RWPE2 (cell line): Measurements from ENCODE around the gene PYHIN1.
A peak's percentile ranks its signal among the peaks of the same experiment; 100 is the strongest.

Experiments
- ATAC-seq: fragments of 200-7000 bp; cut with Tn5 transposase; 3 replicates; pipeline ENCODE4 v1.9.1; 2021; ENCODE audit warnings: low read depth
- DNase-seq: peaks from one replicate; pipeline ENCODE4 v3.0.0-alpha.2; 2020; ENCODE audit warnings: low spot score
- H3K27ac ChIP-seq: fragments of 450-650 bp; 2 replicates; pipeline ENCODE4 v1.5.1; 2017; ENCODE audit warnings: mild to moderate bottlenecking; ENCODE audit not compliant: poor library complexity, severe bottlenecking
- H3K27me3 ChIP-seq: fragments of 250-450 bp; sonication (Bioruptor Pico); 2 replicates; pipeline ENCODE4 v1.5.1; 2021; ENCODE audit warnings: mild to moderate bottlenecking, moderate library complexity; ENCODE audit not compliant: insufficient read depth, poor library complexity, severe bottlenecking
- H3K36me3 ChIP-seq: fragments of 250-450 bp; sonication (Bioruptor Pico); 2 replicates; pipeline ENCODE4 v1.5.1; 2020; ENCODE audit warnings: low read depth, mild to moderate bottlenecking, moderate library complexity
- H3K4me1 ChIP-seq: fragments of 250-450 bp; sonication (Bioruptor Pico); 2 replicates; pipeline ENCODE4 v1.5.1; 2021; ENCODE audit warnings: mild to moderate bottlenecking, moderate library complexity; ENCODE audit not compliant: insufficient read depth, poor library complexity, severe bottlenecking
- H3K4me3 ChIP-seq: fragments of 250-450 bp; sonication (Bioruptor Pico); 2 replicates; pipeline ENCODE4 v1.5.1; 2021; ENCODE audit warnings: mild to moderate bottlenecking, moderate library complexity; ENCODE audit not compliant: severe bottlenecking
- H3K9me3 ChIP-seq: fragments of 250-450 bp; sonication (Bioruptor Pico); 2 replicates; pipeline ENCODE4 v1.5.1; 2021; ENCODE audit warnings: mild to moderate bottlenecking, moderate library complexity; ENCODE audit not compliant: severe bottlenecking
- TF ChIP-seq, protein P1 (sequence below): fragments of 450-650 bp; IDR thresholded peaks from one replicate; pipeline ENCODE4 v1.5.1; 2017; ENCODE audit warnings: mild to moderate bottlenecking, moderate library complexity; ENCODE audit not compliant: poor library complexity, severe bottlenecking

The PYHIN1 gene

DNA sequence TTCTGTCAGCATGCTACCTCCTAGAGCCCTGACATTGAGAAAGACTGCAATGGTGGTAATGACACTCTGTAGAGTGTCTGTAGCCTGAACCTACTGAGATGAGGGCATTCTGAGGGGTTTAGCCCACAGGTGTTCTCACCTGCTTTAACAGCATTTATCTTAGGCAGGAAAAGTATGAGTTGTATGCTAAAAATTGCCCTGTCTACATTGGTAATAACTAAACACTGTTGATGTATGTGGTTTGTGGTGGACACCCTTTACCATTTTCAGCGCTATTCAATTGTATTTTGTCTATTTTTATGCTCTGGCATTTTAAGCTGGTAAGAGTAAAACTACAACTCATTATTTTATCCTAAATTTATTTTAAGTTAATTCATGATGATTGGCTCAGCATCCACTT, 10.0 kb downstream of the PYHIN1 start:
- ATAC-seq: no peak
- DNase-seq: no peak
- no peak overlapping the region for H3K4me3 ChIP-seq
- no peaks in the 10 kb centered on the region for H3K9me3 ChIP-seq
- no peaks in the 10 kb centered on the region for H3K27me3 ChIP-seq
- peaks cover 8% of the 10 kb centered on the region for H3K4me1 ChIP-seq
- TF ChIP-seq, protein P1, sequence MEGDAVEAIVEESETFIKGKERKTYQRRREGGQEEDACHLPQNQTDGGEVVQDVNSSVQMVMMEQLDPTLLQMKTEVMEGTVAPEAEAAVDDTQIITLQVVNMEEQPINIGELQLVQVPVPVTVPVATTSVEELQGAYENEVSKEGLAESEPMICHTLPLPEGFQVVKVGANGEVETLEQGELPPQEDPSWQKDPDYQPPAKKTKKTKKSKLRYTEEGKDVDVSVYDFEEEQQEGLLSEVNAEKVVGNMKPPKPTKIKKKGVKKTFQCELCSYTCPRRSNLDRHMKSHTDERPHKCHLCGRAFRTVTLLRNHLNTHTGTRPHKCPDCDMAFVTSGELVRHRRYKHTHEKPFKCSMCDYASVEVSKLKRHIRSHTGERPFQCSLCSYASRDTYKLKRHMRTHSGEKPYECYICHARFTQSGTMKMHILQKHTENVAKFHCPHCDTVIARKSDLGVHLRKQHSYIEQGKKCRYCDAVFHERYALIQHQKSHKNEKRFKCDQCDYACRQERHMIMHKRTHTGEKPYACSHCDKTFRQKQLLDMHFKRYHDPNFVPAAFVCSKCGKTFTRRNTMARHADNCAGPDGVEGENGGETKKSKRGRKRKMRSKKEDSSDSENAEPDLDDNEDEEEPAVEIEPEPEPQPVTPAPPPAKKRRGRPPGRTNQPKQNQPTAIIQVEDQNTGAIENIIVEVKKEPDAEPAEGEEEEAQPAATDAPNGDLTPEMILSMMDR: no peak
- no peaks in the 10 kb centered on the region for H3K36me3 ChIP-seq
- H3K27ac ChIP-seq: no peak overlapping the region

DNA sequence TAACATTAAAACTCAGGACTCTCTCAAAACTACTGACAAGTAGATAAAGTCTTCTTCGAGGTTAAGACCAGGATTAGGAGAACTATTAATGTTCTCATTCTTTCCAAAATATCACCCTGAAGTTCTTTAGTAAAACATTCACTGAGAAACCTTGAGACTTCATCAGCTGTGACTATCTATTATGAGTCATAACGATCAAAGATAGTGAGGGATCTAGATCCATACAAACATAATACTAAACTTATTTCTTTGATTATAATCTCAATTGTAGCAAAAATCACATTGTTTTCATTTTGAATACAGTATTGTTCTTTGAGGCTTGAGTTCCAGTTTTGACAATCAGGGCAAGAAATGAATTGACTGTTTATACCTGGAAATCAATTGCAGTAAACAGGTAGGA, 11.1 kb downstream of the PYHIN1 start:
- no peak overlapping the region for H3K4me3 ChIP-seq
- ATAC-seq (no peak), DNase-seq (no peak)
- TF ChIP-seq, protein P1: no peak
- no peaks in the 10 kb centered on the region for H3K36me3 ChIP-seq
- no peaks in the 10 kb centered on the region for H3K27me3 ChIP-seq
- no peak overlapping the region for H3K27ac ChIP-seq
- no peaks in the 10 kb centered on the region for H3K9me3 ChIP-seq
- peaks cover 8% of the 10 kb centered on the region for H3K4me1 ChIP-seq

DNA sequence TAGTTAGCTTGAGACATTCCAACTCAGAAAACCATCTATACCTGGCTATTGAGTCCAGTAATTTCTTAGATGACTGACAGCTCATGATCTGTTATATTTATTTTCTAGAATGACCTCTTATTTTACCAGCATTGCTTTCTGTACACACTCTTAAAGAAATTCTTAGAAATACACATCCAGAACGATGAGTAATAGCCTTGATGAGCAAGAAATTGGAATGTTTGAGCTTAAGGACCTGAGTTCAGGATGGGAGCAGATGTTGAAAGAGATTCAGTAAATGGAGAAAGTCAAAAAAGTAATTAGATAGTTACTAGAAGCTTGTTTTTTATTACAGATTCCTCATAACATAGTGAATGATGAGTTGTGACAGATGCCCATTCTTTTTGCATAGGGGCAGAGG, 11.7 kb downstream of the PYHIN1 start:
- TF ChIP-seq, protein P1: no peak
- ATAC-seq (peak; percentile 85), DNase-seq (no peak)
- Histone ChIP-seq H3K27me3 (no peaks in the 10 kb centered on the region), H3K4me3 (no peak overlapping the region), H3K36me3 (no peaks in the 10 kb centered on the region), H3K4me1 (peaks cover 8% of the 10 kb centered on the region), H3K27ac (no peak overlapping the region), H3K9me3 (no peaks in the 10 kb centered on the region)

DNA sequence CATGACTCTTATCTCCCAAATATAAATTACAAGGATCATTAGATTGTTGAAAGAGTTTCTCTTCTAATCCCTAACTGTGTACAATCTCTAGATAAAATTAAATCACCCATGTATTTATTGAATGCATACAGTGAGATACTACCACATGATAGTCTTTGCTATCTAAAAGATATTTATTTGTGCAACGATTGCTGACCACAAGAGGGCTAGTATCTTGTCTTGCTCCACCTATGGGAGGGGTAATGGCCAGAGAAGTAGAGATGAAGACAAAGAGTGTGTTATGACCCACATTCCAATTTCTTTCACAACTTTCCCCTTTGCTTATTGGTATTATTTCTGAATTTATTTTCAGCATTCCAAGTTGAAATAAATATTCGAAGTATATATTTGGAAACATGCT, 13.7 kb downstream of the PYHIN1 start:
- DNase-seq (no peak), ATAC-seq (peak; percentile 29; the same call in 1 of the 3 replicates)
- Histone ChIP-seq H3K4me3 (no peak overlapping the region), H3K9me3 (no peaks in the 10 kb centered on the region), H3K27me3 (no peaks in the 10 kb centered on the region), H3K27ac (no peak overlapping the region), H3K36me3 (no peaks in the 10 kb centered on the region), H3K4me1 (peaks cover 8% of the 10 kb centered on the region)
- TF ChIP-seq, protein P1: no peak

DNA sequence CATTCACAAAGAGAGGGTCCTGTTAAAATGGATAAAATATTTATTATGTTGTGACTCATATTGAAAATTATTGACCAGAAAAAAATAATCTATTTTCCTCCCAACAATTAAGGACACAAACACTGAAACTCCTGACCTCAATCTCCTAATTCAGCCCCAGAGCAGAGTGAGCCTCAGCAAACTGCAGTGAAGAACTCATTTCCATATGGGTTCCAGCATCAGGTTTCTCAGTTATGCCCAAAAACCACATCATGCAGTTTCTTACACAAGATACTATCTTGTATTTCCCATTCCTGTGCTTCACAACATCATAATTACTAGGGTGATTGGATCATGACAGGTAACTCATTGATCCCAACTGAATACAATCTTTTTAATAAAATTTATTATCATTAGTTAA, 15.4 kb downstream of the PYHIN1 start:
- Histone ChIP-seq H3K27ac (no peak overlapping the region), H3K27me3 (no peaks in the 10 kb centered on the region), H3K4me1 (peaks cover 8% of the 10 kb centered on the region), H3K4me3 (no peak overlapping the region), H3K36me3 (no peaks in the 10 kb centered on the region), H3K9me3 (no peaks in the 10 kb centered on the region)
- DNase-seq (no peak), ATAC-seq (no peak)
- TF ChIP-seq, protein P1: no peak
